Activated gamma-delta T cell (primary cell): ENCODE measurements around the gene ZSWIM6.
A peak's percentile ranks its signal among the peaks of the same experiment; 100 is the strongest.

ENCODE experiments used
- DNase-seq: peaks from one replicate; lab custom pipeline; 2025; lab: John Stamatoyannopoulos, UW
- total RNA-seq, 2 donors: gene quantifications; one replicate each; lab custom pipeline; 2026; lab: John Stamatoyannopoulos, UW

The ZSWIM6 gene
- 39.5 to 41.1 reads per million in 2 donors for total RNA-seq

- peak; percentile 98 for DNase-seq
Measured at GRCh38 chr5:61331407-61332357, at the start of gene ZSWIM6. TSS of gene ZSWIM6 (plus strand) at chr5:61332258. CDS start at chr5:61332273, 15 bp downstream.

DNA sequence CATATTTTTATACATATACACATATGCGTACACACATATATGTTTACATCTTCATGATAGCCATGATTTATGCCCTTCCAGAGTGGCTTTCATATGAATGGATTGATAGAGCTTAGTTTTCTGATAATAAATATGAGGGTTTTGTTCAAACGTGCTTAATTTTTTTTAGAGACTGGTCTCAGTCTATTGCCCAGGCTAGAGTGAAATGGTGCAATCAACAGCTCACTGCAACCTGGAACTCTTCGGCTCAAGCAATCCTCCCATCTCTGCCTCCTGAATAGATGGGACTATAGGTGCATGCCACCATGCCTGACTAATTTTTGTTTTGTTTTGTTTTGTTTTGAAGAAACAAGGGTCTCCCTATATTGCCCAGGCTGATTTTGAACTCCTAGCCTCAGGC is 48.6 kb upstream of the ZSWIM6 start:
- DNase-seq: no peak

- DNase-seq: no peak
Measured at GRCh38 chr5:61285531-61285930, 46.5 kb upstream of the ZSWIM6 start.

- DNase-seq: no peak
Measured at GRCh38 chr5:61286446-61287132, 45.5 kb upstream of the ZSWIM6 start.

DNA sequence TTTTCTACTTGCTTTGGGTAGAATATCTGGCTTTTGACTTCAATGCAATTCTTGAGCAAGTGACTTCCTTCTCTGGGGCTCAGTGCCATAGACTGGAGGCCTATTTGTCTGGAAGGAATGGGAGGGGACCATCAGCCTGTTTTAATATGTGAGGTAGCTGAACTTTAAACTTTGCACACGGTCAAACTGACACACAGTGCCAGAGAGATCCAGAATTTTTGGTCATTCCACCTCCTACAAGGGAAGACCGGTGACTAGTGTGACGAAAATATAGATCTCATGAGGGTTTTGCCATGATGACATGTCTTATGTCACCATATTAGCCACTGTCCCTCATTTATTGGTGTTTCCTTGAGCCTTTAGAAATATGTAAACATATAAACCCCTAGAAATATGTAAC is 44.6 kb upstream of the ZSWIM6 start:
- no peak for DNase-seq

- no peak for DNase-seq
Measured at GRCh38 chr5:61289241-61289640, 42.8 kb upstream of the ZSWIM6 start.

DNA sequence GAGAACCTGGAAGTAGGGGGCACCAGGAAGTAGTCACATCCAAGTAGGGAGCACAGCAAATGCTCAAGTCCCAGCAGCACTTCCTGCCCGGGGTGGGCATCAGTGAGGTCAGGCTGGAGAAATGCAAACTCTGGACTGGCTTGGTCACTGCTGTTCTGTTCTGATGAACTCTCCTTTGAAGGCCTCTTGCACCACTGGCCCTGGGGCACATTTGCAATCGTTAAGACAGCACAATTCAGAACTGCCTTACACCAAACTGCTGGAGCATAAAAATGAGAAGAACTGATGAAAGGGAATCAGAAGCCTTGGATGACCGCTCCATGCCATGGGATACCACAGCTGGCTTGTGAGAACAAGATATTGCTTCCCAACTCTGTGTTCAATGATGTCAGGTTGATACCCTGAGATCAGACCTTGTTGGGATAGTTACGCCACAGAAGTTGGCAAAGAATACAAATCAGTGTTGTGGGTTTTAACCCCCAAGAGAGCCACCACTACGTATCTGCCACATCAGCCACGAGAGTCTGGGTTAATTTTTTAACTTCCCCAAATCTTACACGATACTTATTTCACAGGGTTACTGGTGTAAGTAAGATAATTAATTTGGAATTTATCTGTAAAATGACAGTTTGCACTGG is 42.3 kb upstream of the ZSWIM6 start:
- DNase-seq: no peak

- no peak for DNase-seq
Measured at GRCh38 chr5:61290791-61291210, 41.3 kb upstream of the ZSWIM6 start.

- no peak for DNase-seq
Measured at GRCh38 chr5:61292062-61292657, 39.9 kb upstream of the ZSWIM6 start.

GRCh38 chr5:61293071-61293470 is 39.0 kb upstream of the ZSWIM6 start:
- no peak for DNase-seq

- no peak for DNase-seq
Measured at GRCh38 chr5:61293873-61294272, 38.2 kb upstream of the ZSWIM6 start.

- DNase-seq: no peak
Measured at GRCh38 chr5:61295365-61295764, 36.7 kb upstream of the ZSWIM6 start.

DNA sequence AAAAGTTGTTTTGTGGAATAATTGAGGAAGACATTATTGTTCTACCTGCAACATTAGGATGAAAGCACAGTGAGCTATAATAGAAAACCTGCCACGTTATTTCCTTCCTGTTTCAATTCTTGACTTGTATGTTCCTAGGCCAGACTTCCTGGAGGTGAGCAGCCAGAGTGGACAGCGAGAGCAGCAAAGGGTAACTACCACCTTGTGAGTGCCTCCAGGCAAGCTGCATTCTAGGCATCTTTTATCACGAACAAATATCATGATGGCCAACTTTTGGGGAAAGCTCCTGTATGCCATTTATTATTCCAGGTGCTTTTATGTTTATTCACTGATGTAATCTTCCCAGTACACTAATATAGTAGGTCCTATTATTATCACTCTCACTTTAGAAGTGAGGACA is 34.0 kb upstream of the ZSWIM6 start:
- no peak for DNase-seq

- DNase-seq: no peak
Measured at GRCh38 chr5:61298580-61298979, 33.5 kb upstream of the ZSWIM6 start.

DNA sequence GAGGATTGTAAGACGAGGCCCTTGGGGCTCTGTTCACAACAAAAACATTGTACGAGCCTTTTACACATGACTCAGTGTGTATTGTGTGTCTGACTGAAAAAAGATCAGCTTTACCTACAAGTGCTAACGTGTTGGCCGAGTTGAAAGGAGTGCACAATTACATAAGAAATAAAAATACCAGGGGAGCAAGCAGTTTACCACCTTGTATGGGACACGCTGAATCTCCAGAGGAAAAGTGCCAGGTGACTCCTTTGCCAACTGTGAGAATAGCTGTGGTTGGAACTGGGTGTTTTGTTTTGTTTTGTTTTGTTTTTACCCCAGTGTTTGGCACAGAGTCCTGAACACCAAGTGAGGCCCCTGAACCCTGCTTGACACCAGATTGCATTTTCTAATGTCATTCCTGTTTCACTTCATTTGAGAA is 32.8 kb upstream of the ZSWIM6 start:
- DNase-seq: no peak

- DNase-seq: no peak
Measured at GRCh38 chr5:61301341-61302199, 30.5 kb upstream of the ZSWIM6 start.

DNA sequence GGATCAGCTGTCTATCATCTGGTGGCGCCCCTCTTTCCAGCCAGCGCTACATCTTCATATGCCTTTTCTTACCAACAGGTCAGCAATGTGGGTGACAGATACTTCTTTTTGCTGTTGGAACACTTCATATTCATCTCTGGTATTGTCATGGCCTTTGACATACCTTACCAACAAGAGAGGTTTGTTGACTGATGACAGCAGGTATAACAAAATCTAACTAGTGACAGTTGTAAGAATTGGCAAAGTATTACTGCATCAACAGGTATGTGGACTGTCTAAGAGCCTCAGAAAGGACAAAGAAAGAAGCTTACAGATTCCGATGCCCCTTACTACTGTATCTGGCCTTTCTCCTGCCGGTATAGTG is 29.9 kb upstream of the ZSWIM6 start:
- no peak for DNase-seq

DNA sequence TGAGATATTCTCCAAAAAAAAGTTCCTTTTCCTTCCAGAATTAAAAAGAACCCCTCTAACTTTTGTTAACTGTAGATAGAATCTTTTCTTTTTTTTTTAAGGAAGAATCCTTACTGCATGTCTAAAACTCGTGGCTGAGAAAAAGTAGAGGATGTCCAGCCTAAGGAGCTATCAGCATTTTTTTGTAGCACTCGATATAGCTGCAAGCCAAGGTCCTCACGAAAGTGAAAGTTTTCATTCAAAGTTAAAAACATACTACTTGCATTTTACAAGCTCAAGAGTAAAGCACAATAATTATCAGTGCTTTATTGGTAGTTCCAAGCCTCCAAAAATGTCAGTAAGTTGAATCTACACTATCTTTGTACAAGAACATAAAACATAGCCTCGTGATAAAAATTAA is 28.7 kb upstream of the ZSWIM6 start:
- no peak for DNase-seq

DNA sequence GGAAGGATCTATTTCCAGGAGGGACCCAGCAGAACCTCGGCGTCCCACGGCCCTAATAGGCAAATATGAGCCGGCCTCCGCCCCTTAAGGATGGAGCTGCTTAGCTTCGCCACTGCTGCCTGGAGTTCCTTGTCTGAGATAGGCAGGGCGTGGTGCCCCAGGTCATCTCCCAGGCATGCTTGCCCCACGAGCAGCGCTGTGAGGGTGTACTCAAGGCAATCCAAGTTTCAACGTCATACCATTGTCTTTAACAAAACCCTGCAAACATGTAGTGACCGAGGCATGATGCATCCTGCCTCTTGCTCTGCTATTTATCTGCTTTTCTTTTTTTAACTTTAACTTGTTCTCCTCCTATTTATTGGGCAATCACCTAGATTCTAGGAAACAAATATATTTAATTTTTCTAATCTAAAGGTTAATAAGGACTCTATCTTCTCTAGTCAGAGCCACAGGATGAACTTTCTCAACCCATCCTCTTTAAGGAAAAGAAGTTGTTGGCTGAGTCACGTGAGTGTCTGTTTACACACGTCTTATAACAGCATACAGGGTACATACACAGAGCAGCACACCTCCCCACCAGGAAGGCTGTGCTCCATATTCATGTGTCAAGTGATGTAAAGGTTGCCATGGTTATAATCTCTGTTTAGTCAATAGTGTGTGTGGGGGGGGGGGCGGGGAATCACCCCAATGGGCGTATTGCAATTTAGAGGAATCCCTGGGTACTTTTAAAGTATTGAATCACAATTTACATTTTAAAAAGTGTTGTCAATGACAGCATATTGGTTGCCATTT is 27.3 kb upstream of the ZSWIM6 start:
- DNase-seq: no peak

DNA sequence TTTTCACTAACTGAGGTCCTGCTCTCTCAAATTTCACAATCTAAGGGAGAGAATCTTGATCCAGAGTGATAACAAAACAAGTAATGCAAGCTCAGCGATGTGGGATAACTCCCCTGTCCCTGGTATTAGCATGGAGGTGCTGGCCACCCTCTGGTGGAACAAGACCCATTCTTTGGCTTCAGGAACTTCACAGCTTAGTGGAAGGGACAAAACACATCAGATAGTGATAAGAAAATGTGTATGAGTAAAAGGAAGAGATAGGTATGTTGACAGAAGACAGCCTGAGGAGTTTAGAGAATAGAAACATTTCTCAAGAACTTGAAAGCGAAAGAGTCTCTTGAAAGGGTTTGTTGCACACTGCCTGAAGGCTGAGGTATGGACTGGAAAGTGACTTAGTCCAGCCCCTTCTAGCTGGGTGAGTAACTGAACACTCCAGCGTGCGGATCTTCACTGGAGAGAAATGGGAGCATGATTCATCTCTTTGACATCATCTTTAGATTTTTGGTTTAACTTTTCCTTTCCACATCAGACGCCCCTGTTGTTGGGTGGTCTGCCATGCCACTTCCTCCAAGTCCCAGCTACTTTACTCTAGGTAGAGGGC is 25.4 kb upstream of the ZSWIM6 start:
- DNase-seq: no peak
